Measurements from ENCODE around the gene TSEN15. TPM values are rescaled to one million over a fixed set of nuclear protein-coding genes. Genes with fewer than 3 reads are reported as not detected.

TSEN15 gene
- total RNA-seq, 2 donors from 2014 or later = 13.3 to 18.5 TPM

- H3K27me3 ChIP-seq = no peaks in the 10 kb centered on the region
- TF ChIP-seq CTCF (IDR thresholded peaks at IDR 0.05) = peak; percentile 44
Measured at GRCh38 chr1:184075055-184076029, 23.8 kb downstream of the TSEN15 start.

GRCh38 chr1:184078564-184079249 lies 27.2 kb downstream of the TSEN15 start:
- DNase-seq = no peak
- no peaks in the 10 kb centered on the region for H3K27me3 ChIP-seq
- no peaks in the 10 kb centered on the region for H3K36me3 ChIP-seq
- H3K4me3 ChIP-seq = no peak overlapping the region
- TF ChIP-seq CTCF (IDR thresholded peaks at IDR 0.05) = no peak
- no peaks in the 10 kb centered on the region for H3K4me1 ChIP-seq
- no peak overlapping the region for H3K27ac ChIP-seq
- intact Hi-C loops (cut with DNase I) = loop anchor here (5.0 to 10.0 kb wide), 4 partner anchors 144 to 614 kb away; no protein-coding TSS in a partner anchor
- no peak overlapping the region for H3K9ac ChIP-seq (ENCODE audit: low read depth in 2 of 2, low read length in 2 of 2)
- H3K9me3 ChIP-seq = no peaks in the 10 kb centered on the region

More at GRCh38 chr1:184075055-184076029, 23.8 kb downstream of the TSEN15 start:
- intact Hi-C loops (cut with DNase I) = loop anchor here (5.0 to 10.0 kb wide), 4 partner anchors 147 to 617 kb away; no protein-coding TSS in a partner anchor
- Histone ChIP-seq H3K9ac (ENCODE audit: low read depth in 2 of 2, low read length in 2 of 2) (no peak overlapping the region), H3K9me3 (no peaks in the 10 kb centered on the region), H3K27ac (no peak overlapping the region), H3K4me1 (no peaks in the 10 kb centered on the region), H3K4me3 (no peak overlapping the region), H3K36me3 (no peaks in the 10 kb centered on the region)
- peak; percentile 38 for DNase-seq

GRCh38 chr1:184080309-184080708 lies 28.8 kb downstream of the TSEN15 start:
- intact Hi-C loops (cut with DNase I) = no loop called here
- H3K4me3 ChIP-seq = no peak overlapping the region
- H3K27me3 ChIP-seq = no peaks in the 10 kb centered on the region
- no peaks in the 10 kb centered on the region for H3K4me1 ChIP-seq
- TF ChIP-seq CTCF (IDR thresholded peaks at IDR 0.05) = no peak
- H3K27ac ChIP-seq = no peak overlapping the region
- H3K36me3 ChIP-seq = no peaks in the 10 kb centered on the region
- no peak for DNase-seq
- H3K9ac ChIP-seq (ENCODE audit: low read depth in 2 of 2, low read length in 2 of 2) = no peak overlapping the region
- no peaks in the 10 kb centered on the region for H3K9me3 ChIP-seq

- intact Hi-C loops (cut with DNase I) = no loop called here
- Histone ChIP-seq H3K27ac (no peak overlapping the region), H3K9me3 (no peaks in the 10 kb centered on the region), H3K9ac (ENCODE audit: low read depth in 2 of 2, low read length in 2 of 2) (no peak overlapping the region), H3K27me3 (no peaks in the 10 kb centered on the region), H3K4me1 (no peaks in the 10 kb centered on the region), H3K4me3 (no peak overlapping the region), H3K36me3 (no peaks in the 10 kb centered on the region)
- no peak for TF ChIP-seq CTCF (IDR thresholded peaks at IDR 0.05)
- DNase-seq = no peak
Measured at GRCh38 chr1:184082541-184083415, 31.2 kb downstream of the TSEN15 start.

GRCh38 chr1:184085667-184086066 lies 34.1 kb downstream of the TSEN15 start:
- no peak overlapping the region for H3K9ac ChIP-seq (ENCODE audit: low read depth in 2 of 2, low read length in 2 of 2)
- H3K27me3 ChIP-seq = no peaks in the 10 kb centered on the region
- no peak for TF ChIP-seq CTCF (IDR thresholded peaks at IDR 0.05)
- H3K9me3 ChIP-seq = no peaks in the 10 kb centered on the region
- intact Hi-C loops (cut with DNase I) = no loop called here
- no peaks in the 10 kb centered on the region for H3K36me3 ChIP-seq
- no peak for DNase-seq
- no peak overlapping the region for H3K4me3 ChIP-seq
- no peak overlapping the region for H3K27ac ChIP-seq
- H3K4me1 ChIP-seq = no peaks in the 10 kb centered on the region
